GM20000 (cell line): ENCODE measurements around the gene PPP1R16B.

Experiments
- DNase-seq: peaks from one replicate; pipeline ENCODE4 v3.0.0; 2012; ENCODE audit warnings: low spot score
- CTCF ChIP-seq: IDR thresholded peaks from 2 replicates; pipeline ENCODE4 v1.5.1; 2012; ENCODE audit warnings: mild to moderate bottlenecking, control low read depth; ENCODE audit errors: extremely low read depth, missing control alignments

Gene PPP1R16B

GRCh38 chr20:38878866-38879265, 73.4 kb downstream of the PPP1R16B start:
- DNase-seq = no peak
- TF ChIP-seq CTCF = no peak

GRCh38 chr20:38880952-38881735, 75.6 kb downstream of the PPP1R16B start:
- no peak for DNase-seq
- TF ChIP-seq CTCF = no peak

- DNase-seq = no peak
- TF ChIP-seq CTCF = no peak
Observed at GRCh38 chr20:38881806-38882440, 76.4 kb downstream of the PPP1R16B start.

- no peak for TF ChIP-seq CTCF
- no peak for DNase-seq
Observed at GRCh38 chr20:38882600-38882999, 77.1 kb downstream of the PPP1R16B start.

GRCh38 chr20:38883081-38883980, 77.8 kb downstream of the PPP1R16B start:
- no peak for TF ChIP-seq CTCF
- DNase-seq = no peak

- DNase-seq = no peak
- no peak for TF ChIP-seq CTCF
Observed at GRCh38 chr20:38883981-38884733, 78.7 kb downstream of the PPP1R16B start.
